Transverse colon (tissue), 3 donors: Measurements from ENCODE around the gene TRAPPC2B.

ENCODE experiments used
- EP300 ChIP-seq: sonication (generic); formaldehyde crosslinking; IDR thresholded peaks from one replicate; pipeline ENCODE4 v1.6.1; 2017; ENCODE audit warnings: antibody characterized with exemption, low read depth
- TF ChIP-seq, protein P1 (sequence below), 5 experiments: fragments of 200-600 bp in 3 of 5; fragments of 450-650 bp in 2 of 5; sonication (generic) in 3 of 5; IDR thresholded peaks; 1 replicate in 2 of 5; 2 replicates in 3 of 5; pipeline ENCODE4 v1.5.1; 2016 to 2017; ENCODE audit warnings: antibody characterized with exemption in 5 of 5, inconsistent platforms in 3 of 5, mild to moderate bottlenecking in 2 of 5, moderate library complexity in 1 of 5

DNA sequence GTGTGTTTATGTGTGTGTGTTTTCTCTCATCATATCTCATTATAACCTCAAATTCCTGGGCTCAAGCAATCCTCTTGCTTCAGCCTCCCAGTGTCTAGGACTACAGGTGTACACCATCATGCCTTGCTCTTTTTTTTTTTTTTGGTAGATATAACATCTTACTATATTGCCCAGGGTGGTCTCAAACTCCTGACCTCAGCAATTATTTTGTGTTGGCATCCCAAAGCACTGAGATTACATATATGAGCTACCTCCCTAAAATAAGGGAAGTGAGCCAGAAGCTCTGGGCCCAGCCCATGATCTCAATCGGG lies 43.5 kb upstream of the TRAPPC2B start:
- no peak for TF ChIP-seq EP300
- TF ChIP-seq, protein P1, sequence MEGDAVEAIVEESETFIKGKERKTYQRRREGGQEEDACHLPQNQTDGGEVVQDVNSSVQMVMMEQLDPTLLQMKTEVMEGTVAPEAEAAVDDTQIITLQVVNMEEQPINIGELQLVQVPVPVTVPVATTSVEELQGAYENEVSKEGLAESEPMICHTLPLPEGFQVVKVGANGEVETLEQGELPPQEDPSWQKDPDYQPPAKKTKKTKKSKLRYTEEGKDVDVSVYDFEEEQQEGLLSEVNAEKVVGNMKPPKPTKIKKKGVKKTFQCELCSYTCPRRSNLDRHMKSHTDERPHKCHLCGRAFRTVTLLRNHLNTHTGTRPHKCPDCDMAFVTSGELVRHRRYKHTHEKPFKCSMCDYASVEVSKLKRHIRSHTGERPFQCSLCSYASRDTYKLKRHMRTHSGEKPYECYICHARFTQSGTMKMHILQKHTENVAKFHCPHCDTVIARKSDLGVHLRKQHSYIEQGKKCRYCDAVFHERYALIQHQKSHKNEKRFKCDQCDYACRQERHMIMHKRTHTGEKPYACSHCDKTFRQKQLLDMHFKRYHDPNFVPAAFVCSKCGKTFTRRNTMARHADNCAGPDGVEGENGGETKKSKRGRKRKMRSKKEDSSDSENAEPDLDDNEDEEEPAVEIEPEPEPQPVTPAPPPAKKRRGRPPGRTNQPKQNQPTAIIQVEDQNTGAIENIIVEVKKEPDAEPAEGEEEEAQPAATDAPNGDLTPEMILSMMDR (IDR thresholded peaks at IDR 0.05) = no peak
